HepG2 (cell line): ENCODE measurements around the gene FOCAD.
"Not testable (repeated sequence)": the region's sequence is repeated elsewhere in the genome, so short reads cannot be mapped to it uniquely, and the experiment has no call there.

Experiments used
- AHR ChIP-seq: IDR thresholded peaks from 2 replicates; pipeline ENCODE4 v1.6.1; 2018; ENCODE audit warnings: missing genetic modification reagents, missing compliant biosample characterization
- ARNTL ChIP-seq: sonication (generic); formaldehyde crosslinking; IDR thresholded peaks from 2 replicates; pipeline ENCODE4 v1.4.0; 2020; ENCODE audit warnings: mild to moderate bottlenecking, missing genetic modification reagents
- CAMTA2 ChIP-seq: sonication (generic); formaldehyde crosslinking; IDR thresholded peaks from 2 replicates; pipeline ENCODE4 v1.4.0; 2020; ENCODE audit warnings: mild to moderate bottlenecking, missing genetic modification reagents, borderline replicate concordance
- CTCF ChIP-seq: sonication (generic); formaldehyde crosslinking; IDR thresholded peaks from 2 replicates; pipeline ENCODE4 v1.5.0; 2020; ENCODE audit warnings: mild to moderate bottlenecking, missing genetic modification reagents, moderate library complexity
- E2F1 ChIP-seq: sonication (generic); formaldehyde crosslinking; IDR thresholded peaks from 2 replicates; pipeline ENCODE4 v1.5.0; 2020; ENCODE audit warnings: missing genetic modification reagents
- HDAC6 ChIP-seq: fragments of 200-600 bp; sonication (generic); IDR thresholded peaks from 2 replicates; pipeline ENCODE4 v1.7.0; 2017; ENCODE audit warnings: mild to moderate bottlenecking, antibody characterized with exemption, low read length, low read depth
- IRF9 ChIP-seq: sonication (generic); formaldehyde crosslinking; IDR thresholded peaks from 2 replicates; pipeline ENCODE4 v1.8.0; 2022; ENCODE audit warnings: missing genetic modification reagents, mild to moderate bottlenecking, borderline replicate concordance
- JDP2 ChIP-seq: sonication (generic); formaldehyde crosslinking; IDR thresholded peaks from 2 replicates; pipeline ENCODE4 v1.8.1; 2022; ENCODE audit warnings: missing genetic modification reagents, borderline replicate concordance
- MAX ChIP-seq: IDR thresholded peaks from 2 replicates; pipeline ENCODE4 v1.6.1; 2012; ENCODE audit warnings: inconsistent platforms
- MAZ ChIP-seq, 2 experiments: sonication (generic) in 1 of 2; formaldehyde crosslinking in 1 of 2; IDR thresholded peaks; 2 replicates each; pipeline versions ENCODE4 v1.5.0 to v1.6.1; 2012 to 2020; ENCODE audit warnings: low read depth in 2 of 2, mild to moderate bottlenecking in 2 of 2, borderline replicate concordance in 1 of 2, improper control_type of control experiment in 1 of 2, low read length in 1 of 2, missing genetic modification reagents in 1 of 2, moderate library complexity in 1 of 2
- NR2C2 ChIP-seq: sonication (generic); formaldehyde crosslinking; IDR thresholded peaks from 2 replicates; pipeline ENCODE4 v1.4.0; 2020; ENCODE audit warnings: missing genetic modification reagents, mild to moderate bottlenecking, moderate library complexity, borderline replicate concordance
- POLR2A ChIP-seq, 2 experiments: IDR thresholded peaks; 2 replicates each; pipeline ENCODE4 v1.6.1; 2011; ENCODE audit warnings: low read depth in 2 of 2, low read length in 2 of 2, mild to moderate bottlenecking in 1 of 2, moderate library complexity in 1 of 2; ENCODE audit not compliant: insufficient read depth in 1 of 2
- ZNF276 ChIP-seq: sonication (generic); formaldehyde crosslinking; IDR thresholded peaks from 2 replicates; pipeline ENCODE4 v1.4.0; 2020; ENCODE audit warnings: mild to moderate bottlenecking, low read depth, missing genetic modification reagents

GRCh38 chr9:20974191-20974938 lies 290.3 kb downstream of the FOCAD start:
- TF ChIP-seq POLR2A (IDR thresholded peaks at IDR 0.05; ENCODE audit: insufficient read depth in 1 of 2, low read depth in 2 of 2, low read length in 2 of 2); MAZ (IDR thresholded peaks at IDR 0.05; ENCODE audit: borderline replicate concordance, low read depth, low read length); MAZ (CRISPR knock-in tag; IDR thresholded peaks at IDR 0.05; ENCODE audit: low read depth); CAMTA2 (CRISPR knock-in tag); CTCF (CRISPR knock-in tag); JDP2 (CRISPR knock-in tag); NR2C2 (CRISPR knock-in tag); ARNTL (CRISPR knock-in tag); MAX; IRF9 (CRISPR knock-in tag); HDAC6; E2F1 (CRISPR knock-in tag); ZNF276 (CRISPR knock-in tag); AHR (CRISPR knock-in tag): not testable (repeated sequence)
